CD4-positive, alpha-beta T cell (primary cell): Measurements from ENCODE around the gene CNTROB. TPM values are rescaled to one million over a fixed set of nuclear protein-coding genes. Genes with fewer than 3 reads are reported as not detected.
A peak's percentile ranks its signal among the peaks of the same experiment; 100 is the strongest.

ENCODE experiments used
- ATAC-seq: fragments of 200-7000 bp; cut with Tn5 transposase; one replicate; pipeline ENCODE4 v1.10.0; 2022; ENCODE audit warnings: mild to moderate bottlenecking; ENCODE audit not compliant: poor library complexity
- CTCF ChIA-PET: fragments of 350-600 bp; sonication (Branson Sonifier 250); formaldehyde crosslinking; loops from one replicate; lab custom pipeline; 2021; ENCODE audit warnings: antibody characterized with exemption, inconsistent platforms; lab: Charles Lee
- POLR2A ChIA-PET: fragments of 350-600 bp; sonication (Branson Sonifier 250); formaldehyde crosslinking; loops from one replicate; lab custom pipeline; 2021; ENCODE audit warnings: antibody characterized with exemption, inconsistent platforms; lab: Charles Lee
- DNase-seq, 14 experiments: peaks; one replicate each; pipeline ENCODE4 v3.0.0-alpha.2; 2013 to 2020; ENCODE audit warnings: mixed read lengths in 2 of 14
- H3K27ac ChIP-seq, 2 donors: one replicate each; pipeline versions ENCODE4 v1.5.1 to v1.7.0; 2013; ENCODE audit warnings: low read length in 2 of 2, low read depth in 1 of 2, mild to moderate bottlenecking in 1 of 2
- H3K27me3 ChIP-seq, 2 experiments: 1 replicate in 1 of 2; 2 replicates in 1 of 2; pipeline versions ENCODE4 v1.6.1 to v1.7.0; 2013; ENCODE audit warnings: low read length in 2 of 2, control low read depth in 1 of 2, mild to moderate bottlenecking in 1 of 2, moderate library complexity in 1 of 2; ENCODE audit not compliant: insufficient read depth in 2 of 2, control insufficient read depth in 1 of 2
- H3K36me3 ChIP-seq: one replicate; pipeline ENCODE4 v1.6.1; 2013; ENCODE audit warnings: low read length, control low read depth; ENCODE audit not compliant: insufficient read depth
- H3K4me1 ChIP-seq: one replicate; pipeline ENCODE4 v1.6.1; 2013; ENCODE audit warnings: low read length, control low read depth; ENCODE audit not compliant: insufficient read depth
- H3K4me3 ChIP-seq: one replicate; pipeline ENCODE4 v1.5.1; 2013; ENCODE audit warnings: mild to moderate bottlenecking, low read length, moderate library complexity
- H3K9me3 ChIP-seq, 2 experiments: 1 replicate in 1 of 2; 2 replicates in 1 of 2; pipeline versions ENCODE4 v1.6.1 to v1.7.0; 2013; ENCODE audit warnings: low read length in 2 of 2, mild to moderate bottlenecking in 2 of 2, control low read depth in 1 of 2, moderate library complexity in 1 of 2; ENCODE audit not compliant: control insufficient read depth in 1 of 2, insufficient read depth in 1 of 2
- H3K27ac Mint-ChIP-seq: one replicate; pipeline ENCODE4 v1.8.0; 2020; ENCODE audit warnings: mixed read lengths
- H3K27me3 Mint-ChIP-seq: one replicate; pipeline ENCODE4 v1.8.0; 2021; ENCODE audit warnings: mixed read lengths
- H3K36me3 Mint-ChIP-seq: one replicate; pipeline ENCODE4 v1.8.0; 2021; ENCODE audit warnings: low read depth, mixed read lengths
- H3K4me1 Mint-ChIP-seq: one replicate; pipeline ENCODE4 v1.8.0; 2021; ENCODE audit warnings: low read depth, mixed read lengths
- H3K4me3 Mint-ChIP-seq: one replicate; pipeline ENCODE4 v1.8.0; 2020; ENCODE audit warnings: mild to moderate bottlenecking, mixed read lengths
- H3K9me3 Mint-ChIP-seq: one replicate; pipeline ENCODE4 v1.8.0; 2020; ENCODE audit warnings: mixed read lengths
- CTCF ChIP-seq: fragments of 200-600 bp; IDR thresholded peaks from one replicate; pipeline ENCODE4 v1.8.0; 2022; ENCODE audit warnings: antibody characterized with exemption, mild to moderate bottlenecking
- intact Hi-C, 2 experiments: fragments of 100-400 bp; cut with DNase I in 1 of 2; cut with micrococcal nuclease in 1 of 2; formaldehyde crosslinking; loops; one replicate each; pipeline versions ENCODE4 v1.15.1 to v1.9.0; 2023 to 2025; cut with DNase I, micrococcal nuclease
- total RNA-seq, 174 experiments: library from RNA in 2 of 174; stranded (reverse) in 2 of 174; gene quantifications; one replicate each; pipeline ENCODE4 v1.2.3 and lab custom pipeline; 2021 to 2026

Gene CNTROB
- total RNA-seq, 2 experiments from 2014 or later = 20.6 to 21.9 TPM

- Mint-ChIP-seq H3K4me1 (peaks cover 35% of the 10 kb centered on the region), H3K4me3 (peak overlapping the region; percentile 56), H3K9me3 (no peaks in the 10 kb centered on the region), H3K27me3 (no peaks in the 10 kb centered on the region), H3K36me3 (peaks cover 57% of the 10 kb centered on the region), H3K27ac (no peak overlapping the region)
- H3K9me3 ChIP-seq = no peaks in the 10 kb centered on the region
- DNase-seq (no peak), ATAC-seq (no peak)
- ChIA-PET CTCF (interaction anchor here (1.4 to 1.6 kb wide), 2 partner anchors 14 to 53 kb away, joined by 3 read pairs; no protein-coding TSS in a partner anchor), POLR2A (no interaction called here)
- H3K36me3 ChIP-seq = peaks cover 30% of the 10 kb centered on the region
- intact Hi-C loops = no loop called here
- no peak overlapping the region for H3K4me3 ChIP-seq
- H3K27ac ChIP-seq = no peak overlapping the region
- no peak for TF ChIP-seq CTCF
- no peaks in the 10 kb centered on the region for H3K27me3 ChIP-seq
- peaks cover 25% of the 10 kb centered on the region for H3K4me1 ChIP-seq
Observed at GRCh38 chr17:7935859-7936258, 3.9 kb downstream of the CNTROB start.

DNA sequence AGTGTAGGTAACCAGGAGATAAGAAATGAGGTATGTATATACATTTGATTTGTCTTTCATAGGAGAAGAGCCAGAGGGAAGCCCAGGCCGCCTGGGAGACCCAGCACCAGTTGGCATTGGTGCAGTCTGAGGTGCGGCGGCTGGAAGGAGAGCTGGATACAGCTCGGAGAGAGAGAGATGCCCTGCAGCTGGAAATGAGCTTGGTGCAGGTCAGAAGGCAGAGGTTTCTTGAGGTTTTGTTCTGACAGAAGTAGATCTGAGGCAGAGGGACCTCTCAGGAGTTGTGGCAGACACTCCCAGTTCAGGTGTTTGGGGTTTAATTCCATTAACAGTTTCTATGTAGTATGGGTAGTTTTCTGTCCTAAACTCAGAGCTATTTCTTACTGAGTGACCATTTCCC lies 8.0 kb downstream of the CNTROB start:
- Histone ChIP-seq H3K36me3 (peaks cover 56% of the 10 kb centered on the region), H3K4me1 (no peaks in the 10 kb centered on the region), H3K9me3 (no peaks in the 10 kb centered on the region), H3K27ac (no peak overlapping the region), H3K4me3 (no peak overlapping the region), H3K27me3 (no peaks in the 10 kb centered on the region)
- POLR2A ChIA-PET = no interaction called here
- no peak for TF ChIP-seq CTCF
- DNase-seq (no peak), ATAC-seq (no peak)
- no peak overlapping the region for H3K4me3 Mint-ChIP-seq
- H3K9me3 Mint-ChIP-seq = no peaks in the 10 kb centered on the region
- intact Hi-C loops = no loop called here
- peaks cover 6% of the 10 kb centered on the region for H3K4me1 Mint-ChIP-seq
- no peak overlapping the region for H3K27ac Mint-ChIP-seq
- no peaks in the 10 kb centered on the region for H3K27me3 Mint-ChIP-seq
- peaks cover 74% of the 10 kb centered on the region for H3K36me3 Mint-ChIP-seq
- CTCF ChIA-PET = interaction anchor here (1.6 to 2.1 kb wide), 2 partner anchors 50 to 133 kb away, joined by 4 to 5 read pairs; no protein-coding TSS in a partner anchor

DNA sequence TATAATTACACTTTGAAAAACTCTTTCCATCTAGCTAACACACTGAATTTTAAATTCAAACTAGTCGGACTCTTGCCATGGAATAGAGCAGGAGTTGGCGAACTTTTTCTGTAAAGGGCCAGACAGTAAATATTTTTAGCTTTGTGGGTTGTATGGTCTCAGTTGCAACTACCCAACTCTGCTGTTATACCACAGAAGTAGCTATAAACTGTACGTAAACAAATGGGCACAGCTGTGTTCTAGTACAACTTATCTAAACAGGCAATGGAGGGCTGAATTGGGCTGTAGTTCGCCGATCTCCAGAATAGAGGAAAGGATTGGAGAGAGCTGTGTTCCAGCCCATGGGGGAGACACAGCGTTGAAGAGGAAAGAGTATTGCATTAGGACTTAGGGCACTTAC lies 8.7 kb downstream of the CNTROB start:
- H3K27ac Mint-ChIP-seq = no peak overlapping the region
- peaks cover 6% of the 10 kb centered on the region for H3K4me1 Mint-ChIP-seq
- DNase-seq (no peak), ATAC-seq (no peak)
- POLR2A ChIA-PET = no interaction called here
- CTCF ChIA-PET = interaction anchor here (1.6 to 2.1 kb wide), 2 partner anchors 49 to 133 kb away, joined by 4 to 5 read pairs; no protein-coding TSS in a partner anchor
- H3K4me3 ChIP-seq = no peak overlapping the region
- no peak overlapping the region for H3K27ac ChIP-seq
- H3K4me3 Mint-ChIP-seq = no peak overlapping the region
- H3K36me3 ChIP-seq = peaks cover 56% of the 10 kb centered on the region
- H3K27me3 Mint-ChIP-seq = no peaks in the 10 kb centered on the region
- intact Hi-C loops = no loop called here
- no peaks in the 10 kb centered on the region for H3K27me3 ChIP-seq
- H3K9me3 Mint-ChIP-seq = no peaks in the 10 kb centered on the region
- TF ChIP-seq CTCF = no peak
- peaks cover 77% of the 10 kb centered on the region for H3K36me3 Mint-ChIP-seq
- H3K4me1 ChIP-seq = no peaks in the 10 kb centered on the region
- H3K9me3 ChIP-seq = no peaks in the 10 kb centered on the region
